Stimulated activated CD8-positive, alpha-beta memory T cell treated with anti-CD3 and anti-CD28 coated beads, Interleukin-15, amount 100 ng/mL, for 4 hours (primary cell): ENCODE results near the gene C21orf58.

Experiments used
- DNase-seq, 2 donors: peaks; one replicate each; pipeline ENCODE4 v3.0.0-alpha.2; 2020; ENCODE audit warnings: low read depth in 2 of 2

C21orf58 gene

GRCh38 chr21:46354046-46354445 is 30.4 kb upstream of the C21orf58 start:
- DNase-seq, result no peak

GRCh38 chr21:46352913-46353312 is 29.2 kb upstream of the C21orf58 start:
- DNase-seq, result no peak

- DNase-seq, result no peak
Observed at GRCh38 chr21:46352164-46352515, 28.5 kb upstream of the C21orf58 start.

- no peak for DNase-seq
Observed at GRCh38 chr21:46351476-46352163, 27.9 kb upstream of the C21orf58 start.

- DNase-seq, result no peak
Observed at GRCh38 chr21:46350981-46351380, 27.3 kb upstream of the C21orf58 start.

- DNase-seq, result no peak
Observed at GRCh38 chr21:46350571-46350970, 26.9 kb upstream of the C21orf58 start.

GRCh38 chr21:46349134-46349760 is 25.6 kb upstream of the C21orf58 start:
- no peak for DNase-seq

GRCh38 chr21:46347791-46348381 is 24.2 kb upstream of the C21orf58 start:
- no peak for DNase-seq

GRCh38 chr21:46347203-46347550 is 23.5 kb upstream of the C21orf58 start:
- DNase-seq, result no peak

GRCh38 chr21:46346296-46347202 is 22.9 kb upstream of the C21orf58 start:
- DNase-seq, result no peak

- DNase-seq, result no peak
Observed at GRCh38 chr21:46345861-46346260, 22.2 kb upstream of the C21orf58 start.

GRCh38 chr21:46344219-46344915 is 20.7 kb upstream of the C21orf58 start:
- no peak for DNase-seq

- no peak for DNase-seq
Observed at GRCh38 chr21:46340998-46341397, 17.3 kb upstream of the C21orf58 start.

- no peak for DNase-seq
Observed at GRCh38 chr21:46336603-46337002, 12.9 kb upstream of the C21orf58 start.

- DNase-seq, result no peak
Observed at GRCh38 chr21:46334351-46335140, 10.9 kb upstream of the C21orf58 start.

GRCh38 chr21:46329796-46330195 is 6.1 kb upstream of the C21orf58 start:
- DNase-seq, result no peak

GRCh38 chr21:46328151-46328550 is 4.5 kb upstream of the C21orf58 start:
- no peak for DNase-seq

- no peak for DNase-seq
Observed at GRCh38 chr21:46327711-46328110, 4.0 kb upstream of the C21orf58 start.

- no peak for DNase-seq
Observed at GRCh38 chr21:46326110-46326703, 2.5 kb upstream of the C21orf58 start.

- DNase-seq, result peak in 1 of 2 donors; percentile 13
Observed at GRCh38 chr21:46325073-46325912, 1.6 kb upstream of the C21orf58 start.
